ENCODE data around the gene KCTD10. TPM values are rescaled to one million over a fixed set of nuclear protein-coding genes. Genes with fewer than 3 reads are reported as not detected.

Gene KCTD10
- total and polyA plus RNA-seq, 5 donors: 16.5 to 76.9 (median 32.5) TPM

GRCh38 chr12:109461846-109462756 is 15.0 kb downstream of the KCTD10 start:
- Histone ChIP-seq H3K27ac (ENCODE audit: low read length) (peak overlapping the region; percentile 100), H3K9me3 (ENCODE audit: control insufficient read depth, low read length) (no peaks in the 10 kb centered on the region), H3K4me3 (ENCODE audit: low read length) (no peak overlapping the region), H3K27me3 (ENCODE audit: control insufficient read depth, insufficient read depth) (no peaks in the 10 kb centered on the region), H3K4me1 (ENCODE audit: control insufficient read depth, insufficient read depth, low read length) (peaks cover 54% of the 10 kb centered on the region)
- intact Hi-C loops (cut with DNase I): no loop called here
- ATAC-seq (peak; percentile 90 to 93), DNase-seq (peak; percentile 93 to 96 (median 93))
- 43% methylated on average over 13 of the region's 13 CpGs for WGBS

DNA sequence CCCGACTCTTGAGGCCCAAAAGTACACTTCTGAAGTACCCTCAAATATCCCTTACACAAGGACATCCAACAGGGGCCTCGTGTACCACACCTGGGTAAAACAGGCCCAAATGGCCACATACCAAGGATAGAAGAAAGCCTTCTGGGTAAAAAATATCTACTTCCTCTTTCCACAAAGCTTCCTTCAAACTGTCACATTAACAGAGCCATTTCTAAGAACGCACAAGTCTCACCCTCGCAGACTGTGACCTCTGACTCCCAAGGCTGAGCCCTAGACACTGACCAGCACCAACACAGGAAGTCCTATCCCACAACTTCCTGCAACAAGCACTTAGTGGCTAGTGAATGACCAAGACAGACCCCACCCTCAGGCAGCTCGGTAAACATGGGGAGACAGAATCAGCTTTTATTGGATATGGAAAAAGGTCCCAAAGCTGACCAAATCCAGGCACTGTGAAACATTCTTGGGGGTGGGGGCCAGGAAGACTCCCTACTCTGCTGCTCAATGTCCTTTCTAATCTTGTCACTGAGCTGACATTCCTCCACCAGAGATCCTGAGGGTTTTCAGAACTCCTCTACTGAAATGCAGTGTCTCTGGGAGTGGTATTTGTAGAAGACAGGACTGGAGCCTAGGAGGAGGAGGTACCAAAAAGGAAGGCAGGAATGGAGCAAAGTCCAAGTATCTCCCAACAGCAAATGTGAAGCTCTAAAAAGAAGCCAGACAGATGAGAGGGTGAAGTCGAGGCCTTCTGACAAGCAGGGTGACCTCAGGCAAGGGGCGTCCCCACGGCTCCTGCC is 15.9 kb downstream of the KCTD10 start:
- Histone ChIP-seq H3K9me3 (ENCODE audit: control insufficient read depth, low read length) (no peaks in the 10 kb centered on the region), H3K27ac (ENCODE audit: low read length) (peak overlapping the region; percentile 100), H3K27me3 (ENCODE audit: control insufficient read depth, insufficient read depth) (no peaks in the 10 kb centered on the region), H3K4me1 (ENCODE audit: control insufficient read depth, insufficient read depth, low read length) (peaks cover 46% of the 10 kb centered on the region), H3K4me3 (ENCODE audit: low read length) (no peak overlapping the region)
- ATAC-seq (peak; percentile 29 to 71), DNase-seq (peak in 2 of 3 donors; percentile 52 to 64)
- intact Hi-C loops (cut with DNase I): no loop called here
- WGBS: 48% methylated on average over 8 of the region's 8 CpGs

DNA sequence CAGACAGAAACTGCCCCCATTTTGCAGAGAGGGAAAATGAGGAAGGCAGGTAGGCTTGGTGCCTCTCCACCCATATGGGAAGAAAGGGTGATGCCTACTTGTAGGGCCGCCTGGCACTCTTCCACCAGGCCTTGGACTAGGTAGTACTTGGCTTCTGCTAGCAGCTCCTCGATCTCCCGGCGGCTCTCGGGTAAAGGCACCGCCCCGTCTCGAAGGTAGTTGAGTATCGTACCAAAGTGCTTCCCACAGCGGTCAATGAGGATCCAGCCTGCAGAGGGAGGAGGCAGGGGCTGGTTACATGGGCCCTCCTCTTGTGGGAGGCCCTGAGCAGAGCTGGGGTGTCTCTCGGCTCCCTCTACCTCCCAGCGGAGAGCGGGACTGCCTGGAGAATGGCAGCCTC is 16.6 kb downstream of the KCTD10 start:
- WGBS: 90% methylated on average over 13 of the region's 13 CpGs
- no peaks in the 10 kb centered on the region for H3K9me3 ChIP-seq (ENCODE audit: control insufficient read depth, low read length)
- no peak overlapping the region for H3K4me3 ChIP-seq (ENCODE audit: low read length)
- H3K27ac ChIP-seq (ENCODE audit: low read length): peak overlapping the region; percentile 100
- H3K4me1 ChIP-seq (ENCODE audit: control insufficient read depth, insufficient read depth, low read length): peaks cover 40% of the 10 kb centered on the region
- peak; percentile 25 to 79 (median 67) for DNase-seq
- no peaks in the 10 kb centered on the region for H3K27me3 ChIP-seq (ENCODE audit: control insufficient read depth, insufficient read depth)
- no peak for ATAC-seq
- intact Hi-C loops (cut with DNase I): no loop called here

DNA sequence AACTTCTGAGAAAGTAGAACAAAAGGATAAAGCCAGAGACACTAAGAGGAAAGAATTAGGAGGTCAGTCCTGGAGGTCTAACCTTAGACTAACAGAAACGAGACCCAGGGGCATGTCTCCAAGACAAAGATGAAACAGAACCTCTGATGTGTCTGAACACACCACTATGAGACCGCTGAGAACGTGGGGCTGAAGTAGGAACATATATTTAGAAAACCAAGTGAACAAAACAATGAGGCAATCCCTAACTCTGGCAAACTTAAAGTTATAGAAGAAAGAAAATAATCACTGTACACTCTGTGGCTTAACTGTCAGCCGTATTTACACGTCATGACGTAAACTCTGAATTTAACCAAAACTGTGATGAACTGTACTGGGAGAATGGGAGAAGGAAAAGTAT is 17.9 kb downstream of the KCTD10 start:
- DNase-seq: no peak
- no peak overlapping the region for H3K4me3 ChIP-seq (ENCODE audit: low read length)
- WGBS: 61% methylated on average over 6 of the region's 6 CpGs
- intact Hi-C loops (cut with DNase I): no loop called here
- peaks cover 40% of the 10 kb centered on the region for H3K4me1 ChIP-seq (ENCODE audit: control insufficient read depth, insufficient read depth, low read length)
- ATAC-seq: no peak
- H3K27me3 ChIP-seq (ENCODE audit: control insufficient read depth, insufficient read depth): no peaks in the 10 kb centered on the region
- H3K9me3 ChIP-seq (ENCODE audit: control insufficient read depth, low read length): no peaks in the 10 kb centered on the region
- H3K27ac ChIP-seq (ENCODE audit: low read length): peak overlapping the region; percentile 17

DNA sequence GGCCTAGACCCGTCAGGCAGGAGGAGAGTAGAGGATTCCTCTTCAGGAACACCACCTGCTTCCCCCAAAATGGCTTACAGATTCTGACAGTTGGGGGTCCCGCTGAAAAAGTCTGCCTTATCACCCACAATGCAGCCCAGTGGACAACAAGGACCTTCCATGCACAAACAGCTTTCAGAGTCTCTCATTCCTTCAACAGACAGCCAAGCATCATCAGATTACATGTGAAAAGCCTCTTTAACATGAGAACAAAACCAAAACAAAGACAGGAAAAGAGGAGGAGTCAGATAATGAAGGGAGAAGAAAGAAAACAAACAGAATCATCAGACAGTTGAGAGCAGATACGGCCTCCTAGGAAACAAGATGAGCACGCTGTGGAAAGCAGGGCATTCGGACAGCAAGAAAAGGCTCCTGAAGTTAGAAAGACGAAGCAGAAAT is 18.3 kb downstream of the KCTD10 start:
- Histone ChIP-seq H3K4me1 (ENCODE audit: control insufficient read depth, insufficient read depth, low read length) (peaks cover 36% of the 10 kb centered on the region), H3K27me3 (ENCODE audit: control insufficient read depth, insufficient read depth) (no peaks in the 10 kb centered on the region), H3K27ac (ENCODE audit: low read length) (peak overlapping the region; percentile 80), H3K9me3 (ENCODE audit: control insufficient read depth, low read length) (no peaks in the 10 kb centered on the region), H3K4me3 (ENCODE audit: low read length) (no peak overlapping the region)
- 54% methylated on average over 6 of the region's 6 CpGs for WGBS
- ATAC-seq: no peak
- no peak for DNase-seq
- intact Hi-C loops (cut with DNase I): no loop called here

- Histone ChIP-seq H3K9me3 (ENCODE audit: control insufficient read depth, low read length) (no peaks in the 10 kb centered on the region), H3K27me3 (ENCODE audit: control insufficient read depth, insufficient read depth) (no peaks in the 10 kb centered on the region), H3K4me3 (ENCODE audit: low read length) (no peak overlapping the region), H3K4me1 (ENCODE audit: control insufficient read depth, insufficient read depth, low read length) (peaks cover 31% of the 10 kb centered on the region), H3K27ac (ENCODE audit: low read length) (peak overlapping the region; percentile 80)
- ATAC-seq (peak in 1 of 2 donors; percentile 5), DNase-seq (no peak)
- intact Hi-C loops (cut with DNase I): no loop called here
- WGBS: 62% methylated on average over 4 of the region's 4 CpGs
Observed at GRCh38 chr12:109458086-109458485, 19.0 kb downstream of the KCTD10 start.

DNA sequence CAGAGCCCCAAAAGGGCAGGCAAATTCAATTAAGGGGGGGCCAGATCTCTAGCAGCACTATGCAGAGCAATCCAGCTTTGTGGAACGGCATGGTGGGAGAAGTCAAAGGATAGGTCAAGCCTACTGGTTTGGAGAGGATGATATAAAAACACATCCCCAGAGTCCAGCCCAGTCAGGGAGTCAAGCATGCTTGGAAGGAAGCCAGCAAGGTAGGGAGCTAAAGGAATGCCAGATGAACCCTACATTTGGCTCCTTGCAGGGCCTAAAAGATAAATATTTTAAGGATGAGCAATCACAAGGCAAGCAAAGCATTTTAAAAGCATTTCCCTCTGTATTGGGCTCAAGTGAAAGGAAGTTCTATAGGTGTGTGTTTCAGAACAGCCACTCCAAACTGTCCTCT is 21.4 kb downstream of the KCTD10 start:
- Histone ChIP-seq H3K4me1 (ENCODE audit: control insufficient read depth, insufficient read depth, low read length) (peaks cover 10% of the 10 kb centered on the region), H3K4me3 (ENCODE audit: low read length) (no peak overlapping the region), H3K27me3 (ENCODE audit: control insufficient read depth, insufficient read depth) (no peaks in the 10 kb centered on the region), H3K9me3 (ENCODE audit: control insufficient read depth, low read length) (no peaks in the 10 kb centered on the region), H3K27ac (ENCODE audit: low read length) (no peak overlapping the region)
- intact Hi-C loops (cut with DNase I): no loop called here
- ATAC-seq (no peak), DNase-seq (no peak)
- 93% methylated on average over 1 of the region's 1 CpG for WGBS

DNA sequence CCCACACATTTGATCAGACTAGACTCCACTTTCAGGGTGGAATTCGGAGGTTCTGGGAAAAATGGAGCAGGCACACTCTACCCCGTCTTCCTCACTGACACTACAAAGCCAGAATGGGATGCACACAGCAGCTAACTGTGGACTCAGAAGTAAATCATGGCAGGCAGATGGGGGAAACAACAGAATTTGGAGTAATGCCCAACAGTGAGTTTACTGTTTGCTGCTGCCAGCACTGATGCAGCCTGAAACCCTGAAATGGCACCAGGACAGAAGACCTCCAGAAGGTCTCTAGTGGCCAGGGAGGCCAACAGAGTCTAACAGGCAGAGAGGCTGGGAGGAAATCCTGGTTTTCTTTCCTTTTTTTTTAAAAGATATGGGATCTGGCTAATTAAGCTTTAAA is 24.6 kb downstream of the KCTD10 start:
- intact Hi-C loops (cut with DNase I): no loop called here
- WGBS: 85% methylated on average over 2 of the region's 2 CpGs
- H3K4me1 ChIP-seq (ENCODE audit: control insufficient read depth, insufficient read depth, low read length): peaks cover 2% of the 10 kb centered on the region
- no peak overlapping the region for H3K4me3 ChIP-seq (ENCODE audit: low read length)
- H3K27me3 ChIP-seq (ENCODE audit: control insufficient read depth, insufficient read depth): no peaks in the 10 kb centered on the region
- H3K27ac ChIP-seq (ENCODE audit: low read length): no peak overlapping the region
- DNase-seq: no peak
- ATAC-seq: no peak
- no peaks in the 10 kb centered on the region for H3K9me3 ChIP-seq (ENCODE audit: control insufficient read depth, low read length)

- 88% methylated on average over 23 of the region's 23 CpGs for WGBS
- Histone ChIP-seq H3K4me1 (ENCODE audit: control insufficient read depth, insufficient read depth, low read length) (peaks cover 4% of the 10 kb centered on the region), H3K27ac (ENCODE audit: low read length) (no peak overlapping the region), H3K9me3 (ENCODE audit: control insufficient read depth, low read length) (no peaks in the 10 kb centered on the region), H3K27me3 (ENCODE audit: control insufficient read depth, insufficient read depth) (no peaks in the 10 kb centered on the region), H3K4me3 (ENCODE audit: low read length) (no peak overlapping the region)
- intact Hi-C loops (cut with DNase I): no loop called here
- peak; percentile 43 to 74 for ATAC-seq
- peak in 2 of 3 donors; percentile 30 to 59 for DNase-seq
Observed at GRCh38 chr12:109451400-109451799, 25.7 kb downstream of the KCTD10 start.

DNA sequence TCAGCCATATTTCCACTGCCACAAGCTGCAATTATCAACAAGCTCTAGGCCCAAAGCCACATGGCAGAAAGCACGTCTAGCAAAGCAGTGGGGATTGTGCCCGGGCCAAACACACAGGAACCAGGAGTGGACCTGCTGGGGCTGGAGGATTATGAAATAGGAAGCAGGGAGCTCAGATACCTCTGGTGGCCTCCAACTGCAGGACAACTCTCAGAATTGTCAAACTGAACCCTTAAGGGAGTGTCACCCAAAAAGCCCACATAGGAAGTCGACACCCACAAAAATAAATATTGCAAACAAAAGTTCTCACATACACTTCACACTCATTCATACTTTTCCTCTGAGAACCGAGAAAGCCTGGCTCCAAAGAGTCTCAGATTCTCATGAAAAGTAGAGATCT is 26.1 kb downstream of the KCTD10 start:
- no peaks in the 10 kb centered on the region for H3K27me3 ChIP-seq (ENCODE audit: control insufficient read depth, insufficient read depth)
- H3K4me3 ChIP-seq (ENCODE audit: low read length): no peak overlapping the region
- intact Hi-C loops (cut with DNase I): no loop called here
- peak; percentile 13 to 80 for ATAC-seq
- DNase-seq: peak in 1 of 3 donors; percentile 35
- no peak overlapping the region for H3K27ac ChIP-seq (ENCODE audit: low read length)
- 67% methylated on average over 4 of the region's 4 CpGs for WGBS
- H3K9me3 ChIP-seq (ENCODE audit: control insufficient read depth, low read length): no peaks in the 10 kb centered on the region
- H3K4me1 ChIP-seq (ENCODE audit: control insufficient read depth, insufficient read depth, low read length): peaks cover 4% of the 10 kb centered on the region

Data from right cardiac atrium (tissue), 5 donors.